ENCODE measurements around the gene IL20.
A peak's percentile ranks its signal among the peaks of the same experiment; 100 is the strongest.
"Not testable (repeated sequence)": the region's sequence is repeated elsewhere in the genome, so short reads cannot be mapped to it uniquely, and the experiment has no call there.

The IL20 gene

DNA sequence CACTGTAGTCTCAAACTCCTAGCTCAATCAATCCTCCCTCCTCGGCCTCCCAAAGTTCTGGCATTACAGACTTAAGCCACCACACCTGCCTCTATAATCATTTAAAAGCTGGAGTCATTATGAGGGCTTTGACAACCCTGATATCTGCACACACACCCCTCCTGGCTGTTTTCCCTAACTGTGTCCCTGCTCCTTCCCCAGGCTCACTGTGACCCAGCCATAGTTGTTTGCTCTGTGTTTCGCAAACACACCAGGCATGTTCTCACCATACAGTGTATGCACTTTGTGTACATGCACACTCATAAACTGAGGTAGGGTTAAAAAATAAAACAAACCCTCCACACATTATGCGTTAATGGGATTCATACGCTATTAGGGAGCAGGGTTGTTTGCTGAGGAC, 21.8 kb upstream of the IL20 start:
- no peak for DNase-seq

DNA sequence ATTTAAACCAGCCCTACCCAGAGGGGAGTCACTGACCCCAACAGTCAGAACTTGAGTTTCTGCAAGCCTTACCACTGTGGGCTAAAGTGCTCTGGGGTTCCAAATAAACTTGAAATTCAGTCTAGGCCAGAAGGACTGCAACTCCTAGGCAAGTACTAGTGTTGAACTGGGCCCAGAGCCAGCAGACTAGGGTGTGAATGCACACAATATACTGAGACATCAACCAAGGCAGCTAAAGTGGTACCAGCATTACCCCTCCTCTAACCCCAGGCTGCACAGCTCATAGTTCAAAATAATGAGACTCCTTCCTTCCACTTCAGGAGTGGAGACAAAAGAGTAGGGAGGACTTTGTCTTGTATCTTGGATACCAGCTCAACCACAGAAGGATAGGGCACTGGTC, 18.9 kb upstream of the IL20 start:
- no peak for DNase-seq

DNA sequence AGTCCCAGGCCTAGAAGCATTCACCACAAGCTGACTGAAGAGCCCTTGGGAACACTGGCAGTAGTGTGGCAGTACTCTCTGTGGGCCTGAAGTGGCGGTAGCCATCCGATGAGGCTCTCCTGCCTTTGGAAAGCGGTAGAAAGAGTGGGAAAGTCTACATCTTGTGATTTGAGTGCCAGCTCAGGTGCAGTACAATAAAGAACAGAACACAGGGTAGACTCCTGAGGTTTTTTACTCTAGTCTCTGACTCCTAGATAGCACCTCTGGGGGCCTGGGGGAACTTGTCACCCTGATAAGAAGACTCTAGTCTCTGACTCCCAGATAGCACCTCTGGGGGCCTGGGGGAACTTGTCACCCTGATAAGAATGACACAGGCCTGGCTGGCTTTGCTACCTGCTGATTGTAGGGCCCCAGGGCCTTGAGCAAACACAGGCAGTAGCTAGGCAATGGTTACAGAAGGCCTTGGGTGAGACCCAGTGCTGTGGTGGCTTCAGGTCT, 18.0 kb upstream of the IL20 start:
- DNase-seq: no peak

DNA sequence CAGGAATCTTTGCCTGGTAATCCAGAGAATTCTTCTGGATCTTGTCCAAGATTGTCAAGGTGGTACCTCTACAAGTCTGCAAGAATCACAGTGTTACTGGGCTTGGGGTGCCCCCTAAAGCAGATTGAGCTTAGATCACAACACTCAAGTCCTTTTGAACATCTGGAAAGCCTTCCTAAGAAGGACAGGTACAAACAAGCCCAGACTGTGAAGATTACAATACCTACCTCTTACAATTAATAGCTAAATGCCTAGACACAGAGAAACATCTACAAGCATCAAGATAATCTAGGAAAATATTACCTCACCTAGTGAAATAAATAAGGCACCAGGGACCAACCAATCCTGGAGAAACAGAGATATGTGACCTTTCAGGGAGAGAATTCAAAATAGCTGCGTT, 17.5 kb upstream of the IL20 start:
- DNase-seq: no peak

DNA sequence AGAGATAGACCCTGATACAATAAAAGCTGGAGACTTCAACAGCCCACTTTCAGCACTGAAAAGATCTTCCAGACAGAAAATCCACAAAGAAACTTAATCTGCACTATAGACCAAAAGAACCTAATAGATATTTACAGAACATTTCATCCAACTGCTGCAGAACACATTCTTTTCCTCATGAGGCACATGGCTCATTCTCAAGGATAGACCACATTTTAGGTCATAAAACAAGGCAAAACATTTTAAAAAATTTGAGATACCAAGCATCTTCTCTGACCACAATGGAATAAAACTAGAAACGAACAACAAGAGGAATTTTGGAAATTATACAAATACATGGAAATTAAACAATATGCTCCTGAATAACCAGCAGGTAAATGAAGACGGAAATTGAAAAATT, 15.0 kb upstream of the IL20 start:
- no peak for DNase-seq

DNA sequence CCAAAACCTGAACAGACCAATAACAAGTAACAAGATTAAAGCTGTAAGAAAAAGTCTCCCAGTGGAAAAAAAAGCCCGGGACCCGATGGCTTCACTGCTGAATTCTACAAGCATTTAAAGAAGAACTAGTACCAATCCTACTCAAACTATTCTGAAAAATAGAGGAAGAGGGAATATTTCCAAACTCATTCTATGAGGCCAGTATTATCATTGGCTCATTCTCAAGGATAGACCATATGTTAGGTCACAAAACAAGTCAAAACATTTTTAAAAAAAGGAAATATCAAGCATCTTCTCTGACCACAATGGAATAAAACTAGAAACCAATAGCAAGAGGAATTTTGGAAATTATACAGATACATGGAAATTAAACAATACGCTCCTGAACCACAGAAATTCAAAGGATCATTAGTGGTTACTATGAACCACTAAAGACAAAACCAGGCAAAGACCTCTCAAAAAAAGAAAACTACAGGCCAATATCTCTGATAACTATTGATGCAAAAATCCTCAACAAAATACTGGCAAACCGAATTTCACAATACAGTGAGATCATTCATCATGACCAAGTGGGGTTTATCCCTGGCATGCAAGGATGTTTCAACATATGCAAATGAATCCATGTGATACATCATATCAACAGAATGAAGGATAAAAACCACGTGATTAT, 13.9 kb upstream of the IL20 start:
- DNase-seq: no peak

DNA sequence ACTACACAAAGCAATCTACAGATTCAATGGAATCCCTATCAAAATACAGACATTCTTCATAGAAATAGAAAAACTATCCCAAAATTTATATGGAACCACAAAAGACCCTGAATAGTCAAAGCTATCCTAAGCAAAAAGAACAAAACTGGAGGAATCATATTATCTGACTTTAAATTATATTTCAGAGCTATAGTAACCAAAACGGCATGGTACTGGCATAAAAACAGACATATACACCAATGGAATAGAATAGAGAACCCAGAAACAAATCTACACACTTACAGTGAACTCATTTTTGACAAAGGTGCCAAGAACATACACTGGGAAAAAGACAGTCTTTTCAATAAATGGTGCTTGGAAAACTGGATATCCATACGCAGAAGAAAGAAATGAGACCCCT, 12.8 kb upstream of the IL20 start:
- DNase-seq: not testable (repeated sequence)

DNA sequence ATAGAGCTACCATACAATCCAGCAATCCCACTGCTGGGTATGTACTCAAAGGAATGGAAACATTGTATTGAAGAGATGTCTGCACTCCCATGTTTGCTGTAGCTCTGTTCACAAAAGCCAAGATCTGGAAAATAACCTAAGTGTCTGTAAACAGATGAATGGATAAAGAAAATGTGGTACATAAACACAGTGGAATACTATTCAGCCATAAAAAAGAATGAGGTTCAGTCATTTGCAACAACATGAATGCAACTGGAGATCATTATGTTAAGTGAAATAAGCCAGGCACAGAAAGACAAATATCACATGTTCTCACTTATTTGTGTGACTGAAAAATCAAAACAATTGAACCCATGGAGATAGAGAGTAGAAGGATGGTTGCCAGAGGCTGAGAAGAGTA, 11.7 kb upstream of the IL20 start:
- DNase-seq: not testable (repeated sequence)

DNA sequence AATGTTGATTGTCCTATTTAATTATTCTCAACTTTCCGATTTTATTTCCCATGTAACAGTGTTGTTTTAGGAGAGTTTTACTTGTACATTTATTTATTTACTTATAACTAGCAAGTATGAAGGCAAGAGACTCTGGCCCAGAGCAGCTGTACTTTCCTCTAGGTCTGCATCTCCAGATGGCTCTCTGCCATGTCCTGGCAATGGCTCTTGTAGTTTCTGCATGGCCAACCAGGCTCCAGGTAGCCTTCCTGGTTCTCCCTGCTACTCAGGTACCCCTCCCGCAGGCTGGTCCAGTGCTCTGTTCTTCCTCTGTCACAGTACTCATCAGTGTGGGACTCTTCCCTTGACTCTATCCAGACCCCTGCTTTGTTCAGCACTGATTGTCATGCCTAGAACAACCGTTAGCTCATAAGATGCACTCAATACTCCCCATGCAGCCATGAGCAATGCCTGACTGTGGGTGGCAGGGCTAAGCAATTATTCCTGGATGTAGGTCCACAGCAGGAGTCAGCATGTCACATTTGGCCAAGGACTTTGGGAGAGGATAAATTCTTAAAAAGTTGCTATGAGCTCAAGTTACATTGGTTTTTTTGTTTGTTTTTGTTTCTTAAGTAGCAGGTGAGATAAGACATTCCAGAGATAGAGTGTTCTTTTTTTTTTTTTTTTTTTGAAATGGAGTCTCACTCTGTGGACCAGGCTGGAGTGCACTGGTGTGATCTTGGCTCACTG, 10.9 kb upstream of the IL20 start:
- DNase-seq: no peak

DNA sequence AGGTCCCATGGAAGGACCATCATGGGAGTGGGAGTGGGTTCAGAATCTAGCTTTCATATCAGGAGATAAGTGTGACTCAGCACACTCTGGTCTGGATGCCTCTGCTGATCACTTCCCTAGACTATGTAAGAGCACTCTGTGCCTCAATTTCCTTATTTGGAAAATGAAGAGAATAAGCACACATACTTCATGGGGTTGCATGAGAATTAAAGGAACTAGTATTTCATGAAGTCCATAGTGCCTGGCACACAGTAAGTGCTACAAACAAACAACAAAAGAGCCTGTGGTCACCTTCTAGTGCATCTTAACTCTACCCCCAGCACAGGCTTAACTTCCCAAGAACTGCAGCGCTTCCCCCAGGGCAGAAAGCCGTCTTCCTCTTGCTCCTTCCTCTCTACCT, 9.6 kb upstream of the IL20 start:
- no peak for DNase-seq

DNA sequence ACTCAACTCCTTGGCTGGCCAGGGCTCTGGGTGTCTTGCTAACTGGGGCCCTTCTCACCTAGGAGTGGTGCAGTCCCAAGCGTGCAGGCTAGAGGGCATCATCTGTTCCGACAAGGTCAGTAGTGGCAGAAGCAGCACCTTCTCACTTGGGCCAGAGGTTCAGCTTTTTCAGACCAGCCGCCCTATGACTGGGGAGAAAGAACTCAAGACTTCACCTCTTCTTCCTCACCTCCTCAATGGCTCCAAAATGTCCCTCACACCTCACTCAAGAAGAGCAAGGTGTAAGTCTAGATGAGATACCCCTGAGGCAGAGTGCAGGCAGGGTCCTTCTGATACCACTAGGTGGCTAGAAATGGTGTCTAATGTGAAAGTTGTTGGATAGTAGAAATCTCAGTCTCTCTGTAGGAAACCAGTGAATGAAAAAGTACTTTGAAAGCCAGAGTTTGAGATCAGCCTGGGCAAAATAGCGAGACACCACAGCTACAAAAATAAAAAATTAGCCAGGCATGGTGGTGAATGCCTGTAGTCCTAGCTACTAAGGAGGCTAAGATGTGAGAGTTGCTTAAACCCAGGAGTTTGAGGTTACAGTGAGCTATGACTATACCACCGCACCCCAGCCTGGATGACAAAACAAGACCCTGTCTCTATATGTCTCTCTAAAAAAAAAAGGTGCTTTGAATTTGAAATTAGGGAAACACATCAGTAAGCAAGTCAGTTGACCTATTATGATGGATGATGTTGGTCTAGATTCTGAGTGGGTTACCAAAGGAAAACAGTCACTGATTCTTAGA, 8.6 kb upstream of the IL20 start:
- peak in 1 of 2 experiments; percentile 21 for DNase-seq

DNA sequence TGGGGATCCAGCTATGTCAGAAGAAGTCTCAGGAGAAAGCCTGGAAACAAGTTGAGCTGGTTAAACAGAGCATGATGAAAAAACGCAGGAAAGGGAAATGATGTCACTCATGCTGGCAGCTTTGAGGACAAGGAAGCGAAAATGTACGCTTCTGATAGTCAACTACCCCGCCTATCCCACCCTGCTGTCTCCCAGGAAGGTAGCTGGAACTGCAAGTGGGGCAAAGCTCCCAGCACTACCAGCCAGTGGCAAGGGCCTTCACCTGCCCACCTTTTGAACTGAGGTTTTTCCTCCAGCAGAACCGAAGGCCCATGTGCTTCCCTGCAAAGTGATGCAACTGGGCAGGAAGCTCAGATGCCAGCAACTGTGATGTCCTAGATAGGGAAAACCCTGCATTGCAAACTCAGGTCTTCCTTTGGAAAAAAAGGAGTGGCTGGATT, 6.3 kb upstream of the IL20 start:
- DNase-seq: no peak

DNA sequence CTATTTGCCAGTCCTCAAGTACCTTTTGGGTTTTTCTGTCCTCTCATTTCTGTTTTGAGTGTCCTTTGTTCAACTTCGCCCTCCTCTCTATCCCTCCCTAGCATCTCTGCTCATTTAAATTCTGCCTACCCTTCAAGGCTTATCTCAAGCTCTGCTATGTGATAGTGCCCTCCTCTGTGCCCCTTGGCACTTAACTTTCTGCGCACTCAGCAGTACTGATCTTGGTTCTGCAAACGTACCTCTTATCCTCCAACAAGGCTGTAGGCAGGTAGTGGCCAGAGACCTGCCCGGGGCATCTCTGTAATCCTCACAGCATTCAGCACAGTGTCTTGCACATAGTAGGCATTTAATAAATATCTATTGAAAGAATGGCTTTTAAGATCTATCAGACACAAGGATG, 5.3 kb upstream of the IL20 start:
- DNase-seq: no peak

DNA sequence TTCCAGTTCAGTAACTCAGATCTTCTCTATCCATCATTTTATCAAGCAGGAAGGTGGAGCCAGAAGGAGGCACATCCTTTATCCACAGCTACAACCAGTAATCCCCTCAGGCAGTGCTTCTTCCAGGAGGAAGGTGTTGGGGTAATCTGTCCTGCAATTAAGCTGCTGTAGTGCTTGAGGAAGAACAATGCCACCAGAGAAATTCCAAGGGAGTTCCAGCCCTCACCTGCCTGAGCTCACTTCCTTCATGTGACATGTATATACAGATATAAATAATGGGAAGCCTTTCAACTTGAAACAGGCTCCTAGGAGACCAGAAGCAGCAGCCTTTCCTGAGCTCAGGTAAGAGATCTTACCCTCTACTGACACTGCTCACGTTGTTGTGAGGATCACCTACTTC, 2.2 kb upstream of the IL20 start:
- no peak for DNase-seq

DNA sequence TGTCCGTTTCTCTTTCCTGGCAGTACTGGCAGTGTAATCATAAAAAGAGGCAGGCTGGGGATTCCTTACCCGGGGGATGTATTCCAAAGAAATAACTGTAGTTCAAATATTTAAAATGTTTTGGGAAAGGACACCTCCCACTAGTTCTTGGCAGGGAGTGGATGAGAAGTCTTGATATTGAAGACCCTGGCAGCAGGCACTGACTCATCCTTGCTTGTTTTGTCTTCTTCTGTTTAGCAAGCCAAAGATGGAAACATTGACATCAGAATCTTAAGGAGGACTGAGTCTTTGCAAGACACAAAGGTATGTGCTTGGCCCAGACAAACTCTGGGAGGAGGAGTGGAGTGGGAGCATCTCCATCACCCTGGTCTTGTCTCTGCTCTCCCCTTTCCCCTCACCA, 639 bp downstream of the IL20 start:
- DNase-seq: no peak

DNA sequence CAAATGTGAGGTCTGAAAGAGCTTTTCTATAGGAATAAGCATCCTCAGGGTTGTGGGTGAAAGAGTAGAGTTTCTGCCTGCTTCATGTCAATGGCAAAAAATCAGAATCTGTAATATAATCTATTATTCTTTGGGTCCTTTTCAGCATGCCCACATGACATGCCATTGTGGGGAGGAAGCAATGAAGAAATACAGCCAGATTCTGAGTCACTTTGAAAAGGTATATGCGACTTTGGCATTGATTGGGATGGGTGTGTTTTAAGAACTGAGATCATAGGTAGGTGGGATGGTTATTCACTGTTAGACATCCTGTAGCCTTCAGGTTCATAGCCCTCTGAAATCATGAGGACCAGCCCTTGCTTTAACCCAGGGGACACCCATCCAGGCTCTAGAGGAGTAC, 1.8 kb downstream of the IL20 start:
- no peak for DNase-seq

DNA sequence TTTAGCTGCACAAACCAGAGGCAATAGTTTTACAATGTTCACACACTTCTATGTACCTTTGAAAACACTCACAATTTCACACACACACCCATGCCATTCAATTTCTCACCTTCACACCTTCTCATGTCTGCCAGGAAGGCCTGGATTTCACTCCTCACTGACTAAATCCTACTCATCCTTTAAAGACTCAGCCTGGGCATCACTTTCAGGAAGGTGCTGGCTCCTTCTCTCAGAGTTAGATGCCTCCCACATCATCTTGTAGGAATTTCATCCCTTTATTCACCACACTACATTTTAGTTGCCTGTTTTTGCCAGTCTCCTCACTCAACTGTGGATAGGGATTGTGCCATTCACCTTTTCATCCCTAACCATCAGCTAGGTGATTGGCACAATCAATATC, 2.3 kb downstream of the IL20 start:
- DNase-seq: no peak

DNA sequence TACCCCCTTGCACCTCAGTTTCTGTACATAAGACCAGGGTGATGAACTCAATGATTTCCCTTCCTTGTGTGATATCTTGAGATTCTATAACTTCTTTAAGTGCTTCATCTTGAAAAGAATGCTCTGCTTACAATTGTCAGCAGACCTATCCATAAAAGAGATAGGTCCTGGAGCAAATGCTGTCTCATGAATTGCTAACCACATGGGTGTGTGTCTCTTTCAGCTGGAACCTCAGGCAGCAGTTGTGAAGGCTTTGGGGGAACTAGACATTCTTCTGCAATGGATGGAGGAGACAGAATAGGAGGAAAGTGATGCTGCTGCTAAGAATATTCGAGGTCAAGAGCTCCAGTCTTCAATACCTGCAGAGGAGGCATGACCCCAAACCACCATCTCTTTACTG, 2.8 kb downstream of the IL20 start:
- DNase-seq: no peak

DNA sequence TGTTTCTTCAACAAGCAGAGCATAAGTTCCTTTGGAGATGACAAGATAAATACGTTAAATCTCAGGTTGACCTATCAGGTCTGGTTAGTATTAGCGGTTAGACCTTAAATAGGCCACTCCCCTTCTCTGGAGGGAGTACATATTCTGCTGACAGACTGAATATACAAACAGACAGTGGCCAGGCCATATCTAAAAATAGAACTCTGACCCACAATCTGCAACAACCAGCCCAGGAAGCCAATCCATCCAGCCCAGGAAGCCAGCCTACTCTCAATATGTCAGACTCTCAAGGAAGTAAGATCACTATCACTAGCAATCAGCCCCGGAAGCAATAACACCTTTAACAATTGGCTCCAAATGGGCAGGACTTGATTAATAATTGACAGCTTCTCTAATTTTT, 6.7 kb downstream of the IL20 start:
- no peak for DNase-seq

DNA sequence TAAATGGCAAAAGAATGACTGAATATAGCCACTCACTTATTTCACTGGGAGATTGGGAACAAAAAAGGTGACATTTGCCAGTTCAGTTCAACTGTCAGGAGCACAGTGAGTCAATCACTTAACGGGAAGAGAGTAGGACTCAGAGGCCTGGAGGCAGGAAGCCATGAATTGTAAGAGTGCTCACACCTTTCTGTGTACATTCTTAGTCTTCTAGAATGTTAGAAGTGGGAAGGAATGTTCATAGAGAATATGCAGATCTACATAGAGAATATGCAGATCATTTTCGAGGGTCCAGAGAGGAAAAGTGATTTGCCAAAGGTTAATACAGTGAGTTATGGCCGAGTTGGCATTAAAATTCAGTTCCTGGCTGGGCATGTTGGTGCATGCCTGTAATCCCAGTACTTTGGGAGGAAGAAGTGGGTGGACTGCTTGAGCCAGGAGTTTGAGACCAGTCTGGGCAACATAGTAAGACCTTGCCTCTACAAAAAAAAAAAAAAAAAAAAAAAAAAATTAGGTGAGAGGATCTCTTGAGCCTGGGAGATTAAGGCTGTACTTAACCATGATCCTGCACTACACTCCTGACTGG, 8.3 kb downstream of the IL20 start:
- no peak for DNase-seq

DNA sequence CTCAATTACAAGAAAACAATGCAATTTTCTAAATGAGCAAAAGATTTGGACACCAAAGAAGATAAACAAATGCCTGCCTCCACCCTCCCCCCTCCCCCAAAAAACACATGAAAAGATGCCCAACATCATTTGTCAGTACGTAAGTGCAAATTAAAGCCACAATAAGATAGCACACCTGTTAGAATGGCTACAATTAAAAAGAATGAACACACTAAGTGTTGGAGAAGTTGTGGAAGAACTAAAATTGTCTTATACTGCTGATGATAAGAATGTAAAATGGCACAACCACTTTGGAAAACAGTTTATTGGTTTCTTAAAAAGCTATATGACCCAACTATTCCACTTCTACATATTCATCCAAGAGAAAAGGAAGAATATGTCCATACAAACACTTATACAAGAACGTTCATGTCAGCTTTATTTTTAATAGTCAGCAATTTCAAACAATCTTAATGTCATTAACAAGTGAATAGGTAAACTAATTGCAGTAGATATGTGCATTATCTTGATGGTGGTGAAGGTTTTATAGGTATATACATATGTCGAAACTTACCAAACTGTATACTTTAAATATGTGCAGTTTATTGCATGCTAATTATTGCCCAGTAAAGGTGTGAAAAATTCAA, 10.4 kb downstream of the IL20 start:
- no peak for DNase-seq

DNA sequence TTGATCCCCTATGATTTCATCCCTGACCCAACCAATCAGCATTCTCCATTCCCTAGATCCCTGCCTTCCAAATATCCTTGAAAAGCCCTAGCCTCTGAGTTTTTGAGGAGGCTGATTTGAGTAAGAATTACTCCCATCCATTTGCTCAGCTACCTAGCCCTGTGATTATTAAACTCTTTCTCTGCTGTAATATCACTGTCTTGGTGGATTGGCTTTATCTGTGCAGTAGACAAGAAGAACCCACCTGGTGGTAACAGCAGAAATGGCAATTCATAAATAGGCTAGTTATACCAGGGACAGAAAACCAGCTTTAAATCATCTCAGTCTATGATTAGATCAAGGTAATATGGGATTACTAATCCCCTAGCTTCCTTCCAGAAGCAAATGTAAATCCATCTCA, 13.0 kb downstream of the IL20 start:
- no peak for DNase-seq

DNA sequence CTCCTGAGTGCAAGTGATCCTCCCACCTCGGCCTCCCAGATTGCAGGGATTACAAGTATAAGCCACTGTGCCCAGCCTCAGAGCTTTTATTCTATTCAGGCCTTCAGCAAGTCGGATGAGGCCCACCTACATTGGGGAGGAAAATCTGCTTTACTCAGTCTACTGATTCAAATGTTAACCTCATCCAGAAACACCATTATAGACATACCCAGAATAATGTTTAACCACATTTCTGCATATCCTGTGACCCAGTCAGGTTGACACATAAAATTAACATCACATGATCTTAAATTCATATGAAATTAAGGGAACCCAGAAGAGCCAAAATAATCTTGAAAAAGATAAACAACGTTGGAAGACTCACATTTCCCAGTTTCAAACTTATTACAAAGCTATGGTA, 14.9 kb downstream of the IL20 start:
- no peak for DNase-seq

Measured in activated CD4-positive, alpha-beta T cell treated with anti-CD3 and anti-CD28 coated beads, Interleukin-2, amount 50 U/mL, for 48 hours (primary cell).